GM18909 (cell line): ENCODE results near the gene KLF15.

Experiments
- ATAC-seq: cut with Tn5 transposase; IDR thresholded peaks from one replicate; pipeline ENCODE4 v1.9.1; 2021; ENCODE audit warnings: mild to moderate bottlenecking; ENCODE audit not compliant: unreplicated experiment, poor library complexity

KLF15 gene

DNA sequence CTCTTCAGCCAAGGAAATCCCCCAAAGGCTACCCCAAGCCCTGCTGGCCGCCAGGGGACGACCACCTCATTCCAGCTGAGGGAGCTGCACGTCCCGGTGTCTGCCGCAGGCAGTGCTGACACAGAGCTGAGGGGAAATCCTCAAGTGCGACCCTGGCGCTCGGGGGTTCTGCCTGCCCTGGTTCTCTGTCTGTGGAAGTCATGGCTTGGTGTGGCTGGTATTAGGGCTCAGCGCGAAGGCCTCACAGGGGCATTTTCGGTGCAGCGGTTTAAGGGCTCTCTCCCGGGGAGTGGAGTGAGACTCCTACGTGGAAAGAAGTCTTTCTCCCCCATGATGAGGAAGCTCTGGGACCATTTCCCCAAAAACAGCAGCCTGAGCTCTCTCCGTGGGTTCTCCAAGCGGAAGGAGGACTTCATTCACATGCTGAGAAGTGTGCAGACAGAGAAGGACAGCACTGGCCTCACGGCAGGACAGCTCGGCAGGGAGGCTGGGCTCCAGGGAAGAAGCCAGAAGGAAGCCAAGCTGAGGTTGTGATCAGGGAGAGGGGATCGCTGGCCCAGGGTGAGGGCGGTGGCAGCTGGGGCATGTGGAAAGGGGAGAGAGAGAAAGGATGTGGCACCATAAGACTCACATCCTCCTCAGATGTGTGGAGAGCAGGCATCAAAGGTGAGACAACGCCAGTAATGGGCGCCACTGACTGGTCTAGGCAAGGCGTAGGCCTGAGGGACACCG, 48.6 kb downstream of the KLF15 start:
- ATAC-seq: no peak

DNA sequence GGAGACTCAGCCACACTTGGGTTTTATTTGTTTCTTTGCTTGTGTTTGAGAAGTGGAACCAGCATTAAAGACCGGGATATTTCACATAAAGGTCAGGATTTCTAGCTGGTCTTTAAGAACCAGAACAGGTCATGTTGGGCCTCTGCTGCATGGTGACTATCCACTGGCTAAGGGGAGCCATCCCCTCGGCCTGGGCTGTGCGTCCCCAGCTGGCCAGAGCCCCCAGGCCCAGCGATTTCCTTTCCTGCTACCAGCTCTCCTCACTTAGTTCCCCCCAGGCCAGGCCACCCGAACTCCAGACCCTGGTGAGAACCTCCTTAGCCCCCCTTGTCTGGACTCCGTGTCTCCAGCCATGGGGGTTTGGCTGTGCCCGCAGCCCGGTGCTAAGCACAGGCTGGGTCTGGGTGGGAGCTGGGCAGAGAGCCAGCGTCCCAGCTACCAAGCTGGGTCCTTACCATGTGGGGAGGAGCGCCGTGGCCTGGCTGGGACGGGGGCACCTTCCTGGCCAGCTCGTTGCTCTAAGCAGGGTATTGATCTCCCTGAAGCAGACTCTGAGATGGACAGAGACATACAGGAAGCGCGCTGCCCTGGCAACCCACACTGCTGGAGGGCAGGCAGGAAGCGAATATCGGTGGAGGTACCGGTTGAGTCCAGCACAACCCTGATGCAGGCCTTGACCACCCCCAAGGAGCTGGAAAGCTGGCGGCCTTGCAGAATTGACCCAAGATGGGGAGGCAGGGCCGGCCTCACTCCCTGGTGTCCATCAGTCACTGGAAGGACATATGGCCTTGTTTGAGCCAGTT, 49.4 kb downstream of the KLF15 start:
- no peak for ATAC-seq

DNA sequence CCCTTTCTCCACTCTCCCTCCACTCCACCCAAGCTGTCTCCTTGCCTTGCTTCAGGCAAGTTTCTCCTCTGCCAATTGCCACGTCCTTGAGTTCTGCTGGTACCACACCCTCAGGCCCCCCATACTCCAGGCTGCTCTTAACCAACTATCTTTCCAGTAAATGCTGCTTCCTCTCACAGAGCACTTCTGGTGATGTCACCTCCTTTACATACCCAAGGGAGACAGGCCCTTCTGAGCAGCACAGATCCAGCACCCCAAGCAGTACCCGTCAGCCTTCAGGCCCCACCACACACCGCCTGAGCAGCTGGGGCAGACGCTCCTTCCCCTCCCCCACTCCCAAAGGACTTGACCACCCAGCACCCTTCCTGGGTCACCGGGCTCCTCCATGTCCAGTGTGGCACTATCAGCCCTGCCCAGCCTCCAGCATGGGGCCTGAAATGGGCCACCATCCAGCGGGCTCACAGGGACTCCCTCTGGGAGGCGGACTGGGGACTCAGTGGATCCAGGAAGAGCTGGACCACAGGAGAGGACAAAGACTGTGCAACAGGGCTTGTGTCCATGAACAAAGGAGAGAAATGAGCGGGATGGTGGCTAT, 50.2 kb downstream of the KLF15 start:
- ATAC-seq: no peak

DNA sequence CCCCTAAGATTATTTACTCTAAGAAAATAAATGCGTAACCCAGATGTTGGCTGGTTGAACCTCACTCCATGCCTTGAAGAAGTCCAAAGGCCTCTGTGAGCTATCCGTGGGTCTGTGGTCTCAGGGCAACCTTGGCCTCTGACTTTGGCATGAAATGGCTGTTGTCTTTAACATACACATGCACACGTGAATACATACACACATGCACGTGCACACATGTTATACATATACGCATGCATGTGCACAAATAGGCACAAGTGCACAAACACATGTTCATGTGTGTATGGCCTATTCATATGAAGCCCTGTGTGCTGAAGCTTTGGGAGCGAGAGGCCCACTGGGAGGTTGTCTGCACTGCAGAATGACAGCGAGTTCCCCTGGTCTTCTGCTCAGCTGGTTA, 50.8 kb downstream of the KLF15 start:
- no peak for ATAC-seq

DNA sequence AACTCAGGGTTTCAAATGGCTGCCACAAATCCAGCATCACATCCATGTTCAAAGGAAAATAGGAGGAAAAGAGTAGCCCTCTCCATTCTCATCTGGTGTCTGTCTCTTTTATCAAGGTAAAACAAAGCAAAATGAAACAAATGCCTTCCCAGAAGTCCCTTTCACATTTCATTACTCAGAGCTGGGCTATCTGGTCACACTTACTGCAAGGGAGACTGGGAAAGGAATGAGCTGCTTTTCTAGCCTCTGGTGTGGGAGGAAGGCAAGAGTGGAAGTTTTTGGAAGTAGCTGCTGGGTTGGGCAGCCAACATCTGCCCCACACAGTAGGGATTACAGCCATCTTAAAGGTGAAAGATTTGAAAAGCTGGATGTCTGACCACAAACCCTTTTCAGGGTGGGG, 51.8 kb downstream of the KLF15 start:
- no peak for ATAC-seq

DNA sequence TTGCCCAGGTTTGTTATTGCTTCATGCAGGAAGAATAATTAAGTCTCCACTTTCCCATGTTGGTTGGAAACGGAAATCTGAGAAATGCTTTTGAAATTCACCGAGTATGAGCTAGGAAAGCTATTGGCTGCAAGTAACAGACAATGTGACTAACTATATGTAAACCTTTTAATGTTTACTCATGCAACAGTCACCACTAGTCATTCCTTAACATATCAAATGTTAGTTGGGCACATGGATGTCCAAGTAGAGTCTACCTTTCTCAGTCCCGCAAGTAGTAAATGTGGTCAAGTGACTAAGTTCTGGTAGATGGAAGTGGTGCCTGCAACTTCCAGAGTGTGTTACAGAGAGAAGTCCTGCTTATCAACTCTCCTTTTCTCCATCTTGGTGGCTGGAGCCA, 52.5 kb downstream of the KLF15 start:
- ATAC-seq: no peak

DNA sequence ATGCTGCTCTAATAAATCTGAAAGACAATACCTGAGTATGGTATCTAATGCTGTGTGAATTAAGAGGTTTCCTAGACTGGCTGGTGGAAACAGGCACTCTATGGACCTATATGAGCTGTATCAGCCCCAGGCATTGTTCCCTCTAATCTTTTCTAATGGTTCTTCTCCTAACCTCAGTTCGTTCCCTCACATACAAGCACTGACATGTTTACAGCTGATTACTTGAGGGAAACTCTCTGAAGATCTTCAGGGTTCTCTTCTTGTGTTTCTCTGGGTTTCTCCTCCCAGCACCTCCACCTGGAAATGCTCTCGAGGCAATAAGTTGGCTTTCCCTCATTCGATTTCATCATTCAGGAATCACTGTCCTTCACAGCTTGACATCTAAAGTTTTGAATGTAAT, 52.9 kb downstream of the KLF15 start:
- no peak for ATAC-seq

DNA sequence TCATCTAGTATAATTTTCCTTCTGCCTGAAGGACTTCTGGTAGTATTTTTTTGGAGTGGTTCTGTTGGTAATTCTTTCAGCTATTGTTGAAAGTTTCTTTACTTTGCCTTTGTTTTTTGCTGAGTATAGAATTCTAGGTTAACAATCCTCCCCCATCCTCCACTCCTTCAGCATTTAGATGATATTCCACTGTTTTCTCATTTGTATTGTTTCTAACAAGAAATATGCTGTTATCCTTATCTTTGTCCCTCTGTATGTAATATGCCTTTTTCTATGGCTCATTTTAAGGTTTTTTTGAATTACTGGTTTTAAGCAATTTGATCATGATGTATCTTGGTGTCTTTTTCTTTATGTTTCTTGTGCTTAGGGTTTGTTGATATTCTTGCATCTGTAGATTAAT, 53.9 kb downstream of the KLF15 start:
- ATAC-seq: no peak

DNA sequence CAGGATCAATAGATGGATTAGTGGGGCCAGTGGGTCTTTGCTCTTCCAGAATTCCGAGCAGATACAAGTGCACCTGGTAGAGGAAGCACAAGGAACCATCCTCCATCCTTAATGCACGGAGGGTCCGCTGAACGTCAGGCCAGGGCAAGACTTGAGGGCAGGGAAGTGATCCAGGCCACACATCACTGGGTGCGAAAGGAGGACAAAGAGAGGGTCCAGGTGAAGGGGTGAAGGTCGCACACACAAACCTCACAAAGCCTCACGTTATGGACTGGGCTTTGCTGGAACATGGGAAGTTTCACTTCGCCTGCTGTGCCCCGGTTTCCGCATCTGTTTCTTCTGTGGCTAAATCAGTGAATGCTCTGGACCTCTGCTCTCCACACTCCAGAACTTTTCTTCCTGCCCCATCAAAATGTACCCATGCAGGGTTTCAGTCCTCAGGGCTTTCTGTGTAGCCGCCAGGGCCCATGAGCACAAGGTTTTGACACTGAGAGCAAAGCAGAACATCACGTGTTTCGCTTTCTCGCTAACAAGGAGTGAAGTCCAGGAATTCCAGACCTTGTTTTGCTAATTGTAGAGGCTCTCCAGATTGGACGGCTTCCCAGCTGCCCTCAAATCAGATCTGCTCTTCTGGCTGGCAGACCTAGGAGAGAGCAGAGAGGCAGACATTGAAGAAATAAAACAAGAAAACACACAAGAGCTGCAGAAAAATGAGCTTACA, 56.3 kb downstream of the KLF15 start:
- ATAC-seq: no peak

DNA sequence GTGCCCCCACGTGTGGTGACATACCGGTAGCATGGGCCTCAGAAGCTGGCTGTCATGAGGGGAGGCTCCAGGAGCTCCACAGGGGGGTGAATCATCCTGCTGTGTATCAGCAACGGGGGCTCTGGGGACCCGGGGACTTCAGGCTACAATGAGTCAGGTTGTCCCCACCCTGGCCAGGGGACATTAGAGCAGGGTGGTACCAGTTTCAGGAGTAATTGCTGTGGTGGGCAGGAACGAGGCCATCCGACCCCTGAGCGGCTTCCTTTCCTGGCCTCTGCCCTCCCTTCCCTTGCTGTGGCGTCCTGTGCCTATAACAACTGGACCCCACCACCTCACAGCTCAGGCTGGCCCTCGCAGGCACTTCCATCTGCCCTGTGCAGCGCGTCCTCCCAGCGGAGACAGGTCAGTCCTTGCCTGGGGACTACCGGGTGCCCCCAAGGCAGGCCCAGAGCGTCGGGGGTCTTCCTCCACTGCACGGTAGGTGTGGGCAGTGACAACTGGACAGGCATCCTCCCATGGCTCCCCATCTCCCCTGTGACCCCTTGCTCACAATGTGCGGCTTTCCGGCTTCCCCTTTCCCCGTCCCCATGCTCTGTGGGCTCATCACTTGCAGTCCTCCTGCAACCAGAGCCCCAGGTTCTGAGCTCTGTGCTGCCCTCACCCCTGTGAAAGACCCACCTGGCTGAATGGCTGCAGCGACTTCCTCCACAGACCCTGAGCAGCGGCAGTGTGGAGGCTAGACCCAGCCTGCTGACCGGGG, 57.0 kb downstream of the KLF15 start:
- no peak for ATAC-seq

DNA sequence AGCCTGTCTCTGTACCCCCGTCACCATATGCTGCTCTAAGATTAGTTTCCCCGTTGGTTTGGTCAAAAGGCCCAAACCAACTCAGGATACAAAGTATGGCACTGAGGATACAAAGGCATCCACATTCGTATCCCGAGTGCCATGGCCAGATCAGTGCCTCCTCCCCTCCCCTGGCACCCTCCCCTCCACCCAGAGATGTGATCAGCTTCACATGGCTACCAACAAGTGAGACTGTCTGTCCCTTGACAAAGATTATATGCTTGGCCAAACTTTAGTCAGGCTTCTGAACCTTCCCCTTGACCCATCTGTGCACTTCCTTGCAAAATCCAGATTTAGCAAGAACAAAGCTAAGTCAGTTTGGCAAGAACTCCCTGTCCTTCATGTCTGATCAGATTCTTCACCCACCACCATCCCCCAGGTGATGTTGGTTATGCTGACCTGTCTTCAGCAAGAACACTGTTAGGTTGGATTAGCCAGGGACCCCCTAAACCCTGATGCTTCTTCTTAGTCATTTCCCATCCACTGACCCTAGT, 61.7 kb downstream of the KLF15 start:
- no peak for ATAC-seq

DNA sequence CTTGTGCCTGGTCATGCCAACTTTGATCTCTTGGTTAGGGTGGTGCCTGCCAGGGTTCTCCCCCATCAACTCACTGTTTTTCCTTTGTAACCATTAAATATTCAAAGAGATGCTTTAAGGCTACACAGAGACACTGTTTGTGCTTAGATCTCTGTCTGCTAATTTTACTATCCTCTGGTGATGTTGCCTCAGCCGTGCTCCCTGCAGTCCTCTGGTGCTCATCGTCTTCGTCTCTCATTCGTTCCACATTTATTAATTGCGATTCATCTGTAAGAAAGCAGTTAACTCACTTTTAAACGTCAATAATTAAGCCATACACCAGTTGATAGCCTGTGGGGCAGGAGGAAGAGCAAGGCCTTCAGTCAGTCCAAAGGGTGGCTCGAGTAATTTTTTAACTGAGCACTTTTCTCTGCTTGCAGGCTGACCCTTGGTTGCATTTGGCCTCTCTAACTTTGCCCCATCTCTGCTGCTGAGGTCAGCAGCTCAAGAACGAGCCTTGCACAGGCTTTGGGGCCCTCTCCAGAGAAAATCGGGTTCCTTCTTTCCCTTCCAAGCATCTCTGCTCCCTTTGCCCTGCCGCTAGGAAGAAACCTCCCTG, 62.9 kb downstream of the KLF15 start:
- ATAC-seq: no peak

DNA sequence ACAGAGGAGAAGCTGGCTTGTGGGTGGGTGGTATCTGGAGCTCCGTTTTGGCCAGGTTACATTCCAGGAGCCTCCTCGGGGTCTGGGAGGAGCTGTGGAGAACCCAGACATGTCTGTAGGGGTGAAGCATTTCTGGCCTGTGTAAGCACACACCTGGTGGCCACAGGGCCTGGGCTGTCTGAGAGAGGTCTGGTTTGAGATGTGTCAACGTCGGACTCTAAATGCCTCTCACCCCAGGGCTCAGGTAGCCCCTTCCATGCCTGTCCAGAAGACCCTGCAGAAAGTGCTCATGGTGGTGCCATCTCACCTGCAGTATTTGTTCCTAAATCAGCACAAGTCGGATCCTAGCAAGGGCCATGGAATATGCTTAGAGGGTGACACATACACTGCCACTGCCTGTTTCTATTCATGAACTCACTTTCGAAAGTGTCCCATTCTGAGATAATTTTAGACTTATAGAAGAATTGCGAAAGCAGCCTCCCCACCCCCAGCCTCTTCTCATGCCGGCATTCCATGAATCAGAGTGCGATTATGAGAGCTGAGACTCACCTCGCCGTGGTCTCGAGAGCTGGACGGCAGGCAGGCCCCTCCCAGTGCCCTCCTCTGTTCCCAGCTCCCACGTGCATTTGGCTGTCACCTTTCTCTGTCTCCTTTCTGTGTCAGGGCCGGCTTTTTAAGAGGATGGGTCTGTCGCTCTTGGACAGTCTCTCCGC, 63.7 kb downstream of the KLF15 start:
- no peak for ATAC-seq
